AML-193 (cell line): Measurements from ENCODE around the gene COPS4.
"Not testable (repeated sequence)": the region's sequence is repeated elsewhere in the genome, so short reads cannot be mapped to it uniquely, and the experiment has no call there.

Source experiments
- DNase-seq, 2 experiments: peaks; one replicate each; lab custom pipeline; 2025; lab: John Stamatoyannopoulos, UW

The COPS4 gene

GRCh38 chr4:83034630-83035494 is at the start of gene COPS4:
Gene COPS4 (plus strand): TSS chr4:83035183. CDS start chr4:83035225, 42 bp downstream.
- peak; percentile 98 to 99 for DNase-seq

GRCh38 chr4:82987519-82987918 is 47.5 kb upstream of the COPS4 start:
- not testable (repeated sequence) for DNase-seq

DNA sequence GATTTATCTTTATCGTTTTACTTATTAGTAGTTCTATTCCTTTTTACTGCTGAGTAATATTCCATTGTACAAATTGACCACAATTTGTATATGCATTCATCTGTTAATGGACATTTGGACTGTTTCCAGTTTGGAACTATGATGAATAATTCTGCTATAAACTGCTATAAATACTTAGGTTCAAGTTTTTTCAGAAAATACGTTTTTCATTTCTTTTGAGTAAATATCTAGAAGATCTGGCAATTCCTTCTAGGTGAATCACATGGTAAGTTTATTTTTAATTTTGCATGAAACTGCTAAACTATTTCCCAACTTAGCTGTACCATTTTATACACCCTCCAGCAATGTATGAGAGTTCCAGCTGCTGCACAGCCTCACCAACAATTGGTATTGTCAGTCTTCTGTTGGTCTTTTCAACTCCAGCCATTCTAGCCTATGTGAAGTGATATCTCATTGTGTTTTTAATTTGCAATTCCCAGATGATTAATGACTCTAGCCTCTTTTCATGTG is 46.6 kb upstream of the COPS4 start:
- no peak for DNase-seq

DNA sequence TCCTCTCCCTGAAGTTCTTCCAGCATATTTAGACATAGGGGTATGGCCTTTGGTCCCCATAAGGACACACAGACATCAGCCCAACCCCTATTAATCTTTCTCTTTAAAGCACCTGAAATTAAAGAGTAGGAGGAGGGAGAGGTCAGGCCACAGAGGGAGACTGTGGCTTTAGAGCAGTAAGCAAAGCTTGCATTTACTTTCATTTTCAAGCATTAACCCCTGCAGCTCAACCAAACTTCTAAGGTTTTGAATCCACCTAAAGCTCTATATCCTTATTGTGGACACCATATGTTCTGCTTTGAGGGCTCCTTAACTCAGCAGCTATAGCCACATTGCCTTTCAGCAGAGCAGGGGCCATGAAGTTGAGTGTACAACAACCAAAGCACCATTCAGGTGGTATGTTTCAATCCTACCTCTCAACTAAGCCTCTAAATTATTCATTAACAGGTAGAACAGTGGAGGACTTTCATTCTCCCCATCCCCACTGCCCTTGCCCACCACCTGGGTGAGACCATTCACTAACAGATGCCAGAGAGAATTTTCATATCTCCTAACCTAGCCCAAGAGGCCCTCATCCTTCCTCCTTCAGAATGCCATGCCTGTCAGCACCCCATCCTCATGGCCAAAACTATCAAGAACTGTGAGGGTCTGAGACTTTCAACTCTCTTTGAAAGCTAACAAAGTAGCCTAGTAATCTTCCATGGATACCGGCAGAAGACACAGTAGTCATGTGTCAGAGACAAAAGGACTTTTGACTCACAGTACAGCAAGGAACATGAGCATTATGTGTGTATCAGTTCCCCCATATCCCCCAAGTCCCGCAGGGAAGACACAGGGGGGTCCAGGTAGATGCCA is 45.2 kb upstream of the COPS4 start:
- DNase-seq = no peak

DNA sequence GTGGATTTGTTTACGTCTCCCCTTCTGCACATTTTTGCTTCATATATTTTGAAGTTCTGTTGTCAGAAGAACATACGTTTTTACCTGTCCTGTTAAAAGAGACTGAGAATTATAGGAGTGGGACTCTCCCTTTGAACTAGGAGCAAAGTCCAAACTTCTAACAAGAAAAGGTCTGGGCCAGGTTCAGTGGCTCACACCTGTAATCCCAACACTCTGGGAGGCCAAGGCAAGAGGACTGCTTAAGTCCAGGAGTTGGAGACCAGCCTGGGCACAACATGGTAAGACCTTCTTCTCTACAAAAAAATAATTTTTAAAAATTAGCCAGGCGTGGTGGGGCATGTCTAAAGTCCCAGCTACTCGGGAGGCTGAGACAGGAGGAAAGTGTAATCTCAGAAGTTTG is 40.1 kb upstream of the COPS4 start:
- no peak for DNase-seq

DNA sequence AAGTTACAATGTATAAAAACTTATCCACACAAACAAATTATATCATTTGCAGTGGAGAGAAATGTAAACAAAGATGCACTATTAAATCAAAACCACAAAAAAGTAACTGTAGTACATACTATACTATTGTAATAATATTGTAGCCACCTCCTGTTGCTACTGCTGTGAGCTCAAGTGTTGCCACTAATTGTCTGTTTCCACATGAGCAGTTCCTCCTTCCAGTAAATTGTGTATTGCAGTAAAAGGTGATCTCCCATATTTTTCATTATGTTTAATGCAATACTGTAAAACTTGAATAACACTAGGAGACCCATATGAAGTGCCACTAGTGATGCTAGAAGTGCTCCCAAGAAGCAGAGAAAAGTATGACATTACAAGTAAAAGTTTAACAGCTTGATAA is 36.1 kb upstream of the COPS4 start:
- DNase-seq = peak; percentile 44 to 59

DNA sequence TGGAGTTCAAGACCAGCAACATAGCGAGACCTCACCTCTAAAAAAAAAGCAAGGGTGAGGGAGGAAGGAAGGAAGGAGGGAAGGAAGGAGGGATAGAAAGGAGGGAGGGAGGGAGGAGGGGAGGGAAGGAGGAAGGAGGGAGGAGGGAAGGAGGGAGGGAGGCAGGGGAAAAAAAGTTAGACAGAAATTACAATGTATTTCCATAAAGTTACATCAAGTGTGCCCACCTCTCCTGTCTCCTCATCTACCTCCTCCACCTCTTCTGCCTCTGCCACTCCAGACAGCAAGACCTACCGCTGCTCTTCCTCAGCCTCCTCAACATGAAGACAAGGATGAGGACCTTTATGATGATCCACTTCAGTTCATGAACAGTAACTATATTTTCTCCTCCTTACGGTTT is 32.7 kb upstream of the COPS4 start:
- DNase-seq = no peak

GRCh38 chr4:83003044-83003791 is 31.8 kb upstream of the COPS4 start:
- DNase-seq = not testable (repeated sequence)

DNA sequence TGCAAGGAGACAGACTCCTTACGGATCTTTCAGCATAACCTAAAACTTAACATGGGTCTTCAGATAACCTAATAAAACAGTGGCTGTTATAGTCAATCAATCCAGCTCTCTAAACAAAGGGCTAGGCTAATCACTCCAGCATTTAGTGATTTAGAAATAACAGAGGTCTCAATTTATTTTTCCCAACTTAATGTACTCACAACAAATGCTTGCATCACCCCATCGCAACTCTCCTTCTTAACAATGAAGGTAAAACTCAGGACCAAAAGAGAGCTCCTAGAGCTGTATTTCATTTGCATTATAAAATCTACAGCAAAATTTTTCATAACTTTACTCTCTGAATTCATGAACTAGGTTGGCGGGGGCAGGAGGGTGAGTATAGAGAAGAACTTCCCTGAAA is 25.5 kb upstream of the COPS4 start:
- peak in 1 of 2 experiments; percentile 26 for DNase-seq

- no peak for DNase-seq
Measured at GRCh38 chr4:83010111-83010521, 24.9 kb upstream of the COPS4 start.

GRCh38 chr4:83010522-83011318 is 24.3 kb upstream of the COPS4 start, which contains the start of gene LIN54:
Gene LIN54 (minus strand): TSS chr4:83010823. CDS start chr4:82984844, 25,979 bp downstream.
- peak; percentile 72 to 79 for DNase-seq

DNA sequence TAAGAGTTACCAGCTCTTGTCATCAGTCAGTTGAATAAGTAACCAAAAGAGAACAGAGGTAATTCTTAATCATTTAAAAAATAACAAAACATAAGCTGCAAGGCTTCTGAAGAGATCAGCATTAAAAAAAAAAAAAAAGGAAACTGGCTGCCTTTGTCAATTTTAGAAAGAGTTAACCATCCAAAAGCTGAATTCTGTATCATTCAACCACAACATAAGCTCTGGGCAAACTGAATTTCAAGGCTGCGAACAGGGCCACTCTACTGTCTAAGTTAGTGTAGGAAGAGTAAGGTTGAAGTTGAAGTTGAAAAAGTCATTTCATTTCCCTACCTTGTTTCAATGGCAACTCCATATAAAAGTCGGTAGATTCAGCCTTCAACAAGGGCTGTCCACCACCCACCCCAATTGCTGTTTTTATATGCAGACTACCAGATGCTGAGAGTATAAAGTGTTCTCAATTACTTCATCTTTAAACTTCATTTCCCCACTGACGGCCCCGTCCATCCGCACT is 23.2 kb upstream of the COPS4 start:
- DNase-seq = no peak

GRCh38 chr4:83012200-83012686 is 22.7 kb upstream of the COPS4 start:
- no peak for DNase-seq

DNA sequence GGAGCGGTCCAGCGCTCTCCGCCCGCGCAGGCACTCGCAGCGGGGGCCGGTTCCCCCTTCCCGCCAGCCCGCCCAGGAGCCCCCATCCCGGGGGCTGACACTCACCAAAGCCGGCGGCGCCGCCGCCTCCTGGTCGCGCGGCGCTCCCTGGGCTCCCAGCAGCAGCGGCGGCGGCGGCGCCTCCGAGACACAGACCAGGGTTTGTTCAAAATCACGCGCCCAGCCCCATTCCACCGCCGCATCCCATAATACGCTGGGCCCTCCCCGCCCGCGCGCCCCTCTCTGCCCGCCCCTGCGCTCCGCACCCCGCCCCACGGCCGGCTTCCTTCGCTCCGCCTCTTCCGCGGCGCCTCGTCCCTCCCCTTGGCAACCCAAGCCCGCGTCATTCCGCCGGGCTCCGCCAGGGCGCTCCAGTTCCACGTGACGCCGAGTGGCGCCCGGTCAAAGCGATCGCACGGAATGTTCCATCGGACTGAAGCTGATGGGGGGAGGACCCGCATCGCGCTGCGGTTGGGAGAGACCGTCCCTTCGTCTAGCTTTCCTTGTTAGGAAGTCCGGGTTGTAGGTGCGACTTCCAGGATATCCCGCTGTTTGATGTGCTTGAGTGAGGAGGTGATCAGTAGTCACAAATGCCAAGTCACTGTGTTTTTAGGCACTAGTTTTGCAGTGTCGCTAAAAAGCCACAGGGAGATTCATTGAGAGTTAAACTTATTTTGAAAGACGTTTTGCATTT is 22.1 kb upstream of the COPS4 start:
- peak; percentile 91 to 93 for DNase-seq

DNA sequence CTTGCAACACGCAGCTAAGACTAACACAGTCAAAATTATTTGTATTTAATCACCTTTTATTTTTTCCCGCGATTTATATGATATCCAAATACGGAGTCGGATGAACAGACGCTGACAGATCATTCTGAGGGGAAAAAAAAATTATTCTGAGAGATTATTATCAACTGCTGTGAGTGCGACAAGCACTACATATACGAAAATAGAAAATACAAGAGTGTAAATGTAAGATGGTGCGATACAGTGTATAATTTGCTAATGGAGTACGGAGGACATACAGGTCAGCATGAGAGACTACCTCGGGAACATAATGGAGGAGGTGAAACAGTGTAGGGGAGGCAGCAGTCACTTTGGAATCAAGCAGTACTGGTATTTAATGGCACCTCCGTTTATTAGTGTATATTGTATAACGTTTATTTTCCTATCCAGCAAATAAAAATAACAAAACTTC is 21.5 kb upstream of the COPS4 start:
- no peak for DNase-seq

DNA sequence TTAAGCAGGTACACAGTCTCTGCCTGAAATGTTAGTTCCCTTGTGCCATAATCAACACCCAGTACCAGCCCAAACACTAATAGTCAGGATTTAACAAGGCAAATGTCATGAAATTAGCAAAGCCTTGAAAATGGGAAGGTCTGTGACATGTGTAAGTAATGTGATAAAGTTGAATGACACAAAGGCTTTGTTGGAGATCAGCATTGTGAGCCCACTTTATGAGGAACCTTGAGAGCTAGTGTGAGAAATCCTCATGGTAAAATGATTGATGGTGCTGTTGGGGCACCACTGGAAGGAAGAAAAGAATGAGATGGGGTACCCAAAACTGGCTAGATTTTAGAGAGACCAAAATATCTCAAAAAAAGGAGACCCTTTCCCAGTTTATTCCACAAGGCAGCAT is 21.1 kb upstream of the COPS4 start:
- no peak for DNase-seq

DNA sequence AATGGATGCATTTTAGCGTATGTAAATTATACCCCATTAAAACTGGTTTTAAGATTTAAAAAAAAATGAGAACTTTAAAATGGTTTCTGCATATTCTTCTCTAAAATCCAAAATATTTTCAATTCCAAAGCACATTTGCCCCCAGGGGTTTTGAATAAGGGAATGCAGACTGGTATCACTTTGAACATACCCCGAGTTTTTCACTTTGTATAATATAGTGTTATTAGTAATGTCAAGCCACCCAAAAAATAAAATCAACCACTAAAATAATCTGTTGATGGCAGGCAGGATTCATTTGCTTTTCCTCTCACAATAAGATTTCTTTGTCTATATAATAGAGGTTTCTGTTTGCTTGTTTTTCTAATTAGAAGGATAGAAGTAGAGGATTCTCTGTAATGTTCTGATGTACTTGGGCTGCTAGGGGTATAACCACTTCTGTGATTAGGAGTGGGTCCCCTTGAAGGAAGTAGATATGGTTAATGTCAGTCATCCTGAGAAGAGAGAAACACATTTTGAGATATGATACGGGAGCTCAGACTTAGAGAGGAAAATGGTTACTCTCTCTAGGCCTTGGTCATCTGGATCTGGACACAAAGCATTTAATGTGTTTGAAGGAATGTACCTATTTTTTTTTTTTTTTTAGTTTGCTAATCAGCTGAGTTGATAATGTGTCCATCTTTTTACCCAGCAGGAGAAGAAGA is 15.0 kb upstream of the COPS4 start:
- no peak for DNase-seq

DNA sequence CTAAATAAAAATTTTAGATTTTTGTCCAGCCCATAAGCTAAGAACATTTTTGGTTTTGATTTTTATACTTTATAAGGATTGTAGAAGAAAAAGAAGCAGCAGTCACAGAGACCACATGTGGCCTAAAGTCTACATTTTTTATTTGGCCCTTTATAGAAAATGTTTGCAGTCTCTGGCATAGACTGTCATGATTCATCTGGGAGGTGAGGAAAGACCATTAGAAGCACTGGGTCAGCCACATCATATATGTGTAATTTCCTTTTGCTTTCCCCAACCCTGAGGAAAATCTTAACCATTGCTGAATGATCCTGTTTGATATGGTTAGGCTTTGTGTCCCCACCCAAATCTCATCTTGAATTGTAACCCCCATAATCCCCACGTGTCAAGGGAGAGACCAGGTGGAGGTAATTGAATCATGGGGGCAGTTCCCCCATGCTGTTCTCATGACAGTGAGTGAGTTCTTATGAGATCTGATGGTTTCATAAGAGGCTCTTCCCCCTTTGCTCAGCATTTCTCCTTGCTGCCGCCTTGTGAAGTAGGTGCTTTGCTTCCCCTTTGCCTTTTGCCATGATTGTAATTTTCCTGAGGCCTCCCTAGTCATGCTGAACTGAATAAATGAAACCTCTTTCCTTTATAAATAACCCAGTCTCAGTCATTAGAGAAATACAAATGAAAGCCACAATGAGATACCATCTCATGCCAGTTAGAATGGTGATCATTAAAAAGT is 12.1 kb upstream of the COPS4 start:
- no peak for DNase-seq
